K562 (cell line): ENCODE data around the gene CSMD2. TPM values are rescaled to one million over a fixed set of nuclear protein-coding genes. Genes with fewer than 3 reads are reported as not detected.

Experiments
- ATAC-seq: fragments of 200-7000 bp; cut with Tn5 transposase; 3 replicates; pipeline ENCODE4 v1.9.1; 2020; ENCODE audit warnings: moderate library complexity
- BruUV-seq: library from RNA; stranded (reverse); fragments of 400-500 nt; replicated peaks from 2 replicates; lab custom pipeline; 2021; lab: Mats Ljungman, UMichigan
- CTCF ChIA-PET: fragments of 300-600 bp; formaldehyde crosslinking; extraction: SDS; loops from one replicate; lab custom pipeline; 2021; ENCODE audit warnings: low intra/inter-chr PET ratio; lab: Yijun Ruan, JAX
- POLR2A ChIA-PET: fragments of 300-600, 350-650 bp; sonication (Branson Sonifier 250); formaldehyde crosslinking; extraction: SDS; loops from one replicate; lab custom pipeline; 2021; ENCODE audit warnings: antibody characterized with exemption, inconsistent platforms; lab: Yijun Ruan, JAX
- DNase-seq, 4 experiments: peaks; one replicate each; pipeline versions ENCODE4 v3.0.0 to v3.0.0-alpha.2; 2011 to 2018; ENCODE audit warnings: low spot score in 3 of 4, mixed read lengths in 3 of 4; ENCODE audit errors: extremely low read depth in 1 of 4
- FAIRE-seq: peaks from 2 replicates; lab custom pipeline; 2011; peaks lifted over from hg19 to GRCh38; lab: Jason Lieb, UNC
- H2AFZ ChIP-seq: 2 replicates; pipeline ENCODE4 v1.6.0; 2011; ENCODE audit warnings: low read depth, low read length, control low read depth, inconsistent platforms
- H3K27ac ChIP-seq: fragments of 200-600 bp; 3 replicates; pipeline ENCODE4 v1.8.0; 2011; ENCODE audit warnings: low read depth, mild to moderate bottlenecking, control low read depth, inconsistent platforms, low read length, moderate library complexity, mixed read lengths; ENCODE audit errors: extremely low read depth
- H3K27me3 ChIP-seq, 2 experiments: fragments of 300-600 bp in 1 of 2; 2 replicates in 1 of 2; 3 replicates in 1 of 2; pipeline versions ENCODE4 v1.6.0 to v1.8.0; 2011; ENCODE audit warnings: inconsistent platforms in 2 of 2, low read length in 2 of 2, mild to moderate bottlenecking in 1 of 2, mixed read lengths in 1 of 2, moderate library complexity in 1 of 2; ENCODE audit not compliant: control insufficient read depth in 2 of 2, insufficient read depth in 2 of 2
- H3K36me3 ChIP-seq: fragments of 300-600 bp; 3 replicates; pipeline ENCODE4 v1.8.0; 2011; ENCODE audit warnings: mild to moderate bottlenecking, low read length, inconsistent platforms; ENCODE audit not compliant: control insufficient read depth, insufficient read depth
- H3K4me1 ChIP-seq, 2 experiments: fragments of 200-600 bp in 1 of 2; replicated peaks in 1 of 2; 2 replicates in 1 of 2; 3 replicates in 1 of 2; pipeline versions ENCODE4 v1.5.1 to v1.8.0; 2011; ENCODE audit warnings: inconsistent platforms in 2 of 2, low read length in 2 of 2, mild to moderate bottlenecking in 1 of 2, mixed read lengths in 1 of 2, moderate library complexity in 1 of 2; ENCODE audit not compliant: control insufficient read depth in 2 of 2, insufficient read depth in 2 of 2
- H3K4me2 ChIP-seq: 2 replicates; pipeline ENCODE4 v1.6.1; 2011; ENCODE audit warnings: low read length, control low read depth, inconsistent platforms, mixed read lengths; ENCODE audit not compliant: insufficient read depth
- H3K4me3 ChIP-seq: fragments of 200-600 bp; sonication (generic), shearing (Covaris generic); 2 replicates; pipeline ENCODE4 v1.5.1; 2016; ENCODE audit warnings: control low read depth, inconsistent platforms
- H3K79me2 ChIP-seq: fragments of 200-600 bp; 3 replicates; pipeline ENCODE4 v1.8.0; 2011; ENCODE audit warnings: low read length, inconsistent platforms; ENCODE audit not compliant: control insufficient read depth, insufficient read depth
- H3K9ac ChIP-seq, 2 experiments: 2 replicates each; pipeline versions ENCODE4 v1.6.0 to v1.6.1; 2011; ENCODE audit warnings: low read depth in 2 of 2, low read length in 2 of 2, control low read depth in 1 of 2, inconsistent platforms in 1 of 2, mild to moderate bottlenecking in 1 of 2, mixed read lengths in 1 of 2; ENCODE audit not compliant: insufficient read depth in 1 of 2
- H3K9me1 ChIP-seq: one replicate; pipeline ENCODE4 v1.6.0; 2011; ENCODE audit warnings: inconsistent platforms, mild to moderate bottlenecking, low read length, moderate library complexity; ENCODE audit not compliant: control insufficient read depth, insufficient read depth
- H3K9me3 ChIP-seq: replicated peaks from 2 replicates; pipeline ENCODE4 v1.5.1; 2011; ENCODE audit warnings: low read depth, low read length, inconsistent platforms; ENCODE audit not compliant: control insufficient read depth, insufficient read depth
- H4K20me1 ChIP-seq: replicated peaks from 2 replicates; pipeline ENCODE4 v1.6.1; 2011; ENCODE audit warnings: low read length, inconsistent platforms, mixed read lengths; ENCODE audit not compliant: control insufficient read depth, insufficient read depth
- SMARCE1 ChIP-seq: fragments of 450-650 bp; IDR thresholded peaks from 2 replicates; pipeline ENCODE4 v1.7.1; 2016; ENCODE audit warnings: mild to moderate bottlenecking
- TCF3 ChIP-seq: sonication (generic); formaldehyde crosslinking; IDR thresholded peaks from 2 replicates; pipeline ENCODE4 v1.4.0; 2020; ENCODE audit warnings: mild to moderate bottlenecking, missing genetic modification reagents
- TSHZ1 ChIP-seq: fragments of 250-450 bp; sonication (Bioruptor Pico); IDR thresholded peaks from 2 replicates; pipeline ENCODE4 v1.4.0; 2020; ENCODE audit warnings: mild to moderate bottlenecking, moderate library complexity
- ZNF134 ChIP-seq: fragments of 250-450 bp; sonication (Bioruptor Pico); conservative IDR thresholded peaks from 2 replicates; pipeline ENCODE4 v1.4.0; 2020
- ZNF24 ChIP-seq: fragments of 450-650 bp; IDR thresholded peaks from 2 replicates; pipeline ENCODE4 v1.6.1; 2016
- WGBS: fragments of 100-300 bp; shearing (Covaris generic); methylation state at CpG from one replicate; pipeline ENCODE4 v1.1.6; 2016; ENCODE audit warnings: low coverage, mixed read lengths; ENCODE audit not compliant: insufficient coverage; ENCODE audit errors: missing lambda C conversion rate; 5-methylcytosine and 5-hydroxymethylcytosine counted together
- in situ Hi-C: fragments of 300-500 bp; cut with MboI; formaldehyde crosslinking; loops from 4 replicates; pipeline ENCODE4 v1.15.0; 2018; ENCODE audit warnings: inconsistent platforms, mixed read lengths
- intact Hi-C: fragments of 100-400 bp; cut with micrococcal nuclease; formaldehyde crosslinking; loops from 2 replicates; pipeline ENCODE4 v1.14.2; 2022
- polyA plus RNA-seq, 8 experiments: library from polyadenylated mRNA; depleted of rRNA in 4 of 8; stranded (reverse) in 5 of 8; unstranded in 3 of 8; fragments of >200 nt; fragmentation: Nextera tagmentation in 2 of 8; fragmentation: Illumina TruSeq in 1 of 8; extraction: Ambion mirVana in 2 of 8; extraction: Trizol in 1 of 8; gene quantifications; 2 replicates each; pipeline versions ENCODE4 v1.2.1 to v1.2.3, GENCODE V29; 2011 to 2014; ENCODE audit warnings: inconsistent platforms in 1 of 8, missing spikeins in 1 of 8
- total RNA-seq, 7 experiments: library from RNA; depleted of rRNA in 6 of 7; stranded (reverse); fragments of >200 nt in 6 of 7; fragmentation: Illumina TruSeq in 2 of 7; extraction: Trizol in 2 of 7; gene quantifications; 2 replicates each; pipeline versions ENCODE4 v1.2.1 to v1.2.3, GENCODE V29; 2011 to 2021; ENCODE audit warnings: low replicate concordance in 1 of 7
- TF ChIP-seq, protein P1 (sequence below): fragments of 250-450 bp; sonication (Bioruptor Pico); IDR thresholded peaks from 2 replicates; pipeline ENCODE4 v1.8.0; 2021; ENCODE audit warnings: borderline replicate concordance, mild to moderate bottlenecking, moderate library complexity; ENCODE audit not compliant: poor library complexity, severe bottlenecking

Gene CSMD2
- total and polyA plus RNA-seq, 9 of the 15 experiments (the other 6 are each of a cell fraction or from before 2014, with no cell fraction given): not detected

DNA sequence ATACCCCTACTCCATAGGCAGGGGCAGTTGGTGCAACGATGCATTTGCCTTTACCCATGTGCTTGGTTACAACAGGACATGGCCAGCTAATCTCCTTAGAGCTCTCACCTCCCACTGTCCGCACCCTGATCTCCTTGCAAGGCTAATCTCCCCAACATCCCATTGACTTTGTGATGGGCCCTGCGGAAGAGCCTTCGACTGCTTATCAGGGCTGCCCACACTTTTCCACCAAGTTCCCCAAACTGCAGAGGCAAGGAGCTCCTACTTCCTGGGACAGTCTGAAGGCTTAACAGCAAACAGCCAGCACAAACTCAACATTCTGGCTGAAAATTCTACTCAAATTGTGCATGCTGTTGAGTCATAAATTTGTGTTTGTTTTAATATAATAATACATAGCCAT is 47.6 kb upstream of the CSMD2 start:
- no peak overlapping the region for H3K4me3 ChIP-seq
- H3K9ac ChIP-seq: no peak overlapping the region
- H3K4me2 ChIP-seq: no peak overlapping the region
- no peaks in the 10 kb centered on the region for H4K20me1 ChIP-seq
- TF ChIP-seq TCF3: peak; percentile 47; the same call in 1 of the 2 replicates
- TF ChIP-seq ZNF134 (CRISPR knock-in tag): peak; percentile 72
- no peak for TF ChIP-seq SMARCE1
- H3K79me2 ChIP-seq: no peaks in the 10 kb centered on the region
- no peaks in the 10 kb centered on the region for H3K9me1 ChIP-seq
- no TSS peak for BruUV-seq
- in situ Hi-C loops: no loop called here
- no peak for FAIRE-seq
- POLR2A ChIA-PET: interaction anchor here (0.7 to 1.0 kb wide), 2 partner anchors 9 to 1008 kb away, joined by 3 read pairs; no protein-coding TSS in a partner anchor
- no peaks in the 10 kb centered on the region for H3K9me3 ChIP-seq
- no peak overlapping the region for H2AFZ ChIP-seq
- no peak for ATAC-seq
- H3K36me3 ChIP-seq: no peaks in the 10 kb centered on the region
- DNase-seq: peak in 1 of 4 experiments; percentile 11
- CTCF ChIA-PET: no interaction called here
- H3K4me1 ChIP-seq: no peaks in the 10 kb centered on the region
- peaks cover 0 to 14% of the 10 kb centered on the region in 2 experiments; a peak in 1 of 5 replicates for H3K27me3 ChIP-seq
- intact Hi-C loops: no loop called here
- H3K27ac ChIP-seq: no peak overlapping the region
- WGBS: 0% methylated on average over 4 of the region's 4 CpGs

DNA sequence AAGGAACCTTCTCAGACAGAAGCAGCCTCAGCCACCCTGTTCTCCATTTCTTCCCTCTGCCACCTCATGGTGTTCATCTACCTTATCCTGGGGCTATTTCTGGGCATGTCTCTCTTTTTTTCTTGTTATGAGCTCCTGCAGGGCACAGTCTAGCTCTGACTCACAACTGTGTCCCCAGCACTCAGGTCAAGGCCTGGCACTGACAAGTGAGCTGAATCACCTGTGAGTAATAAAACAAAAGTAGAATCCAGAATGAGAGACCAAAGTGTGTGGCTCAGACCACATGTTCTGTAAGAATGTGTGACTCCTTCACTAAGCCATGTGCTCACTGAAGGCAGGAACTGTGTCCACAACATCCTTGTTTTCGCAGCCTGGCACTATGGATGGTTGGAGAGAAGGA is 34.9 kb upstream of the CSMD2 start:
- Histone ChIP-seq H3K27ac (no peak overlapping the region), H4K20me1 (no peaks in the 10 kb centered on the region; the same call in 1 of the 2 replicates), H3K36me3 (no peaks in the 10 kb centered on the region), H3K4me1 (no peaks in the 10 kb centered on the region), H3K4me3 (no peak overlapping the region), H3K9ac (no peak overlapping the region), H3K79me2 (no peaks in the 10 kb centered on the region), H3K9me1 (no peaks in the 10 kb centered on the region), H3K27me3 (peaks cover 0 to 6% of the 10 kb centered on the region in 2 experiments; a peak in 2 of 5 replicates), H3K4me2 (no peak overlapping the region), H3K9me3 (no peaks in the 10 kb centered on the region), H2AFZ (no peak overlapping the region)
- DNase-seq (no peak), FAIRE-seq (no peak), ATAC-seq (no peak)
- CTCF ChIA-PET: no interaction called here
- no TSS peak for BruUV-seq
- WGBS: 0% methylated on average over 1 of the region's 1 CpG
- POLR2A ChIA-PET: no interaction called here
- in situ Hi-C loops: no loop called here
- intact Hi-C loops: no loop called here
- no peak for TF ChIP-seq ZNF24
- TF ChIP-seq TSHZ1 (CRISPR knock-in tag): no peak
- TF ChIP-seq, protein P1, sequence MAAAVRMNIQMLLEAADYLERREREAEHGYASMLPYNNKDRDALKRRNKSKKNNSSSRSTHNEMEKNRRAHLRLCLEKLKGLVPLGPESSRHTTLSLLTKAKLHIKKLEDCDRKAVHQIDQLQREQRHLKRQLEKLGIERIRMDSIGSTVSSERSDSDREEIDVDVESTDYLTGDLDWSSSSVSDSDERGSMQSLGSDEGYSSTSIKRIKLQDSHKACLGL (CRISPR knock-in tag): no peak
